Mesendoderm (in vitro differentiated cells): ENCODE data around the gene THG1L.

Experiments used
- DNase-seq: peaks from one replicate; pipeline ENCODE4 v3.0.0; 2013
- H2AK5ac ChIP-seq: 2 replicates; pipeline ENCODE4 v1.6.1; 2013; ENCODE audit warnings: low read length, inconsistent platforms
- H2BK120ac ChIP-seq: 2 replicates; pipeline ENCODE4 v1.6.1; 2013; ENCODE audit warnings: low read depth, mild to moderate bottlenecking, low read length, moderate library complexity, mixed read lengths
- H2BK15ac ChIP-seq: replicated peaks from 2 replicates; pipeline ENCODE4 v1.6.1; 2013; ENCODE audit warnings: low read depth, mild to moderate bottlenecking, moderate library complexity
- H2BK5ac ChIP-seq: 2 replicates; pipeline ENCODE4 v1.6.1; 2013; ENCODE audit warnings: low read length, inconsistent platforms
- H3K18ac ChIP-seq: 2 replicates; pipeline ENCODE4 v1.6.1; 2013; ENCODE audit warnings: mild to moderate bottlenecking, low read length, mixed read lengths
- H3K23ac ChIP-seq: one replicate; pipeline ENCODE4 v1.6.1; 2013; ENCODE audit warnings: low read length
- H3K27ac ChIP-seq: 2 replicates; pipeline ENCODE4 v1.5.1; 2013; ENCODE audit warnings: low read depth, mild to moderate bottlenecking, inconsistent platforms, low read length, moderate library complexity
- H3K27me3 ChIP-seq: 2 replicates; pipeline ENCODE4 v1.6.1; 2013; ENCODE audit warnings: low read length, control low read depth, mild to moderate bottlenecking, inconsistent platforms; ENCODE audit not compliant: insufficient read depth, poor library complexity
- H3K36me3 ChIP-seq: 2 replicates; pipeline ENCODE4 v1.6.1; 2013; ENCODE audit warnings: low read length, inconsistent platforms; ENCODE audit not compliant: control insufficient read depth, insufficient read depth
- H3K4ac ChIP-seq: one replicate; pipeline ENCODE4 v1.6.1; 2013; ENCODE audit warnings: low read depth, mild to moderate bottlenecking, low read length, moderate library complexity
- H3K4me1 ChIP-seq: 2 replicates; pipeline ENCODE4 v1.6.1; 2013; ENCODE audit warnings: low read depth, low read length, inconsistent platforms; ENCODE audit not compliant: control insufficient read depth
- H3K4me2 ChIP-seq: 2 replicates; pipeline ENCODE4 v1.6.1; 2013; ENCODE audit warnings: low read length
- H3K4me3 ChIP-seq: 2 replicates; pipeline ENCODE4 v1.5.1; 2013; ENCODE audit warnings: mild to moderate bottlenecking, low read length
- H3K56ac ChIP-seq: one replicate; pipeline ENCODE4 v1.6.1; 2013; ENCODE audit warnings: low read length
- H3K79me1 ChIP-seq: 2 replicates; pipeline ENCODE4 v1.6.1; 2013; ENCODE audit warnings: low read length, inconsistent platforms
- H3K79me2 ChIP-seq: 2 replicates; pipeline ENCODE4 v1.6.1; 2013; ENCODE audit warnings: mild to moderate bottlenecking, low read length; ENCODE audit not compliant: control insufficient read depth, insufficient read depth
- H3K9ac ChIP-seq: 2 replicates; pipeline ENCODE4 v1.6.1; 2013; ENCODE audit warnings: low read length, inconsistent platforms
- H4K5ac ChIP-seq: one replicate; pipeline ENCODE4 v1.6.1; 2013; ENCODE audit warnings: low read length
- H4K8ac ChIP-seq: one replicate; pipeline ENCODE4 v1.6.1; 2013; ENCODE audit warnings: low read depth, mild to moderate bottlenecking, control low read depth, low read length, moderate library complexity
- WGBS: extraction: QIAGEN DNeasy Blood & Tissue Kit; methylation state at CpG from one replicate; pipeline ENCODE4 v1.1.7; 2013; ENCODE audit warnings: low lambda C conversion rate, missing lambda C conversion rate; ENCODE audit not compliant: insufficient coverage; ENCODE audit errors: extremely low coverage; 5-methylcytosine and 5-hydroxymethylcytosine counted together

The THG1L gene

DNA sequence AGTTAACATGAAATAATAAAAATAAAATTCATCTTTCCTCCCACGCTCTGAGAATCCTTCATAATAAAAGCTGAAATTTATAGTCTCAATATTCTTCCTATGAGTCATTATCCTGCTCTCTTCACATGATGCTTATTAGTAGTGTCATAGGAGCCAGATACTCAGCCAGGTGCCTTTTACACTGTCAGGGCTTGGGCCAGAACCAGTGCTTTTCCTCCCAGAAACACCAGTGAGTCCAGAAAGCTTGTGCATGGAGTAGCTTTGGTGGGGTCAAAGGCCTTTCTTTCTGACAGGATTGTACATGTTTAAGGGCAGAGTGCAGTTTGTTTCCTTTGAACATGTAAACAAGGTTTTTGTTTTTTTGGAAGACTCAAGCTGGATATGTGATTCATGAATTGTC lies 19.1 kb downstream of the THG1L start:
- Histone ChIP-seq H3K4ac (no peak overlapping the region), H2AK5ac (no peak overlapping the region), H2BK120ac (no peak overlapping the region), H2BK15ac (no peak overlapping the region), H3K27ac (no peak overlapping the region), H3K79me1 (no peaks in the 10 kb centered on the region), H3K56ac (no peak overlapping the region), H2BK5ac (no peak overlapping the region), H3K4me2 (no peak overlapping the region), H3K79me2 (no peaks in the 10 kb centered on the region), H4K5ac (no peak overlapping the region), H3K36me3 (no peaks in the 10 kb centered on the region), H3K23ac (no peak overlapping the region), H3K4me3 (no peak overlapping the region), H3K4me1 (no peaks in the 10 kb centered on the region), H3K9ac (no peak overlapping the region), H3K18ac (no peak overlapping the region), H4K8ac (no peak overlapping the region), H3K27me3 (no peaks in the 10 kb centered on the region)
- DNase-seq, result no peak
- WGBS, result no CpG with 5 or more reads among the region's 1 CpG

DNA sequence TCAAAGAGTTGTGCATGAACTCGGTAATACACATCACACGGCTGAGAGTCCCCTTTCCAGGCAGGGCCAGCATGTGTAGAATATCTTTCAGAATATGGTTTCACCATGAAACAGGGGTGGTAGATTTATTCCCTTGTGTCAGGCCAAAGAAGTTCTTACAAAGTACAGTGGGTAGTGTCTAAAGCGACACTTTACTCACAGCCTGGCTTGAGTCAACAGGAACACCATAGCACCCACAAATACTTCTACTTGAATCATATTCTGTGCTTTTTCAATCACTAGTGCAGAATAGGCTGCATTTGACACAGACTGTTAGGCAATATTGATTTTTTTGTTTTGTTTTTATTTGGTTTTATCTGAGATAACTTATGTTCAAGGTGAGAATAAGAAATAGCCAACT lies 24.9 kb downstream of the THG1L start:
- H3K4ac ChIP-seq, result no peak overlapping the region
- no peak overlapping the region for H3K27ac ChIP-seq
- H3K27me3 ChIP-seq, result no peaks in the 10 kb centered on the region
- H3K56ac ChIP-seq, result no peak overlapping the region
- no peaks in the 10 kb centered on the region for H3K36me3 ChIP-seq
- no peak overlapping the region for H3K9ac ChIP-seq
- WGBS, result no CpG with 5 or more reads among the region's 3 CpGs
- no peak overlapping the region for H3K23ac ChIP-seq
- H2AK5ac ChIP-seq, result no peak overlapping the region
- DNase-seq, result no peak
- no peaks in the 10 kb centered on the region for H3K4me1 ChIP-seq
- H4K5ac ChIP-seq, result no peak overlapping the region
- no peak overlapping the region for H2BK5ac ChIP-seq
- H2BK15ac ChIP-seq, result no peak overlapping the region
- H3K18ac ChIP-seq, result no peak overlapping the region
- H3K79me2 ChIP-seq, result no peaks in the 10 kb centered on the region
- no peak overlapping the region for H4K8ac ChIP-seq
- H3K4me3 ChIP-seq, result no peak overlapping the region
- no peak overlapping the region for H3K4me2 ChIP-seq
- H2BK120ac ChIP-seq, result no peak overlapping the region
- no peaks in the 10 kb centered on the region for H3K79me1 ChIP-seq

DNA sequence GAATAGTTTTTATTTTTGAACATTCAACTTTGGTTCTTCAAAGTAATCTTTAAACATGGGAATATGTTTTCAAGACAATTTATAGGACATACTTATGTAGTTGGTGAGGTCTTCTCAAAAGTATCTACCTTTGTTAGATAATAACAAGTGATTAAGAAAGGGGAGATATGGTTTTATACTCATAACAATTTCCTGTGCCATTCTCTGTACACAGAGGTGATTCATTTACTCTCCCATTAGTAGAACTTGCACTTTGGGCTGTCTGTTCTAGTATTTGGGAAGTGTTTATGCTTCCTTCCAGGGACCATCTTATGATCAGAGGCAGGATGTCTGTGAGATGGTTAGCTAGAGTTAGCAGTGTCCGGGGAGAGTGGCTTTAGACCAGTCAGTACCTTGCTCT lies 27.5 kb downstream of the THG1L start:
- H2BK15ac ChIP-seq, result no peak overlapping the region
- no peak overlapping the region for H2BK120ac ChIP-seq
- no peaks in the 10 kb centered on the region for H3K36me3 ChIP-seq
- no peak overlapping the region for H3K4me3 ChIP-seq
- no peak overlapping the region for H3K27ac ChIP-seq
- H3K56ac ChIP-seq, result no peak overlapping the region
- no peak overlapping the region for H2BK5ac ChIP-seq
- DNase-seq, result no peak
- WGBS, result no CpG with 5 or more reads among the region's 1 CpG
- H4K8ac ChIP-seq, result no peak overlapping the region
- no peak overlapping the region for H3K9ac ChIP-seq
- no peaks in the 10 kb centered on the region for H3K79me1 ChIP-seq
- no peak overlapping the region for H2AK5ac ChIP-seq
- no peak overlapping the region for H3K4me2 ChIP-seq
- no peak overlapping the region for H4K5ac ChIP-seq
- H3K18ac ChIP-seq, result no peak overlapping the region
- no peak overlapping the region for H3K4ac ChIP-seq
- H3K23ac ChIP-seq, result no peak overlapping the region
- H3K27me3 ChIP-seq, result no peaks in the 10 kb centered on the region
- no peaks in the 10 kb centered on the region for H3K79me2 ChIP-seq
- no peaks in the 10 kb centered on the region for H3K4me1 ChIP-seq

DNA sequence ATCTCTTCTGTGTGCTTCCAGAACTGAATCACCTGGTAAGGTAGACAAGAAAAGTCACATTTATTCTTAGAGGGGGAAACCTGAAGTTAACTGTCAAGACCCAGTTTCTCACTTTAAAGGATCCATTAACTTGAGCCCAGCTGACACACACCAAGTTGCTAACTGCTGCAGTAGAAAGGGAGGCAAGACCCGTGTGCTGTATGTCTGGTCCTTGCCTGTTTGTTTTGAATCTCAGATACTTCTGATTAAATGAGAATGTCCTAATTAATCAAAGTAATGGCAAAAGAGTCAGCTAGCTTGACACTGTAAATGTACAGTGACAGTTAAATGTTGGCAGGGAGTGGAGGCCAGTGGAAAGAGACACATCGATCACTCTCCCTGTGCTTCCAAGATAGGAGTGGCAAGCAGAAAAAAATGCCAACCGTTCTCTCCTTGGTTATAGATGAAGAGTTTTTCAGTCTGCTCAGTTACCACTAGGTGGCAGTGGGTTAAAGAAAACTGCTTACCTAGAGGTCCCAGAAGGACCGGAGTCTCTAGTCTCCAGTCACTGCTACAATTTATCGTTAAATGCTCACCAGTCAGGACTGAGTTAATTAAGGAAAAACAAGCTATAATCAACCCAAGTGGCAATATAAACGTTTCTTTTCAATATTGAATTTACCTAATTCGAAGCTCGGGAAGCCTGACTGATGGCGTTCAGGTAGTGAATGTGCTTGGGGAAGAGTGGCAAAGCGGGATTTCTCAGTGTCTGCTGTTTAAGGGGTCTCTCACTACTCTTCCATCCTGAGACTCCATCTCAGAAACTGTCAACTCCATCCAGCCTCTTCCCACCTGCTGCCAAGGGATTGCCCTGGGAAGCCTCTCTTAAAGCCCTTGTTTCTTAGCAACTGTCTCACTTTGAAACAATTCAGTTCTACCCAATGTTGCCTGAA lies 30.7 kb downstream of the THG1L start:
- H2BK120ac ChIP-seq, result no peak overlapping the region
- H3K23ac ChIP-seq, result no peak overlapping the region
- no peak overlapping the region for H4K8ac ChIP-seq
- WGBS, result no CpG with 5 or more reads among the region's 10 CpGs
- no peaks in the 10 kb centered on the region for H3K4me1 ChIP-seq
- no peaks in the 10 kb centered on the region for H3K27me3 ChIP-seq
- H4K5ac ChIP-seq, result no peak overlapping the region
- no peak overlapping the region for H3K9ac ChIP-seq
- no peaks in the 10 kb centered on the region for H3K79me1 ChIP-seq
- no peaks in the 10 kb centered on the region for H3K79me2 ChIP-seq
- peak; percentile 80 for DNase-seq
- no peak overlapping the region for H2BK5ac ChIP-seq
- H3K18ac ChIP-seq, result peak overlapping the region; percentile 13
- no peak overlapping the region for H3K27ac ChIP-seq
- no peak overlapping the region for H2AK5ac ChIP-seq
- no peak overlapping the region for H3K56ac ChIP-seq
- no peak overlapping the region for H3K4me3 ChIP-seq
- H3K4me2 ChIP-seq, result no peak overlapping the region
- H3K36me3 ChIP-seq, result no peaks in the 10 kb centered on the region
- no peak overlapping the region for H2BK15ac ChIP-seq
- H3K4ac ChIP-seq, result no peak overlapping the region

DNA sequence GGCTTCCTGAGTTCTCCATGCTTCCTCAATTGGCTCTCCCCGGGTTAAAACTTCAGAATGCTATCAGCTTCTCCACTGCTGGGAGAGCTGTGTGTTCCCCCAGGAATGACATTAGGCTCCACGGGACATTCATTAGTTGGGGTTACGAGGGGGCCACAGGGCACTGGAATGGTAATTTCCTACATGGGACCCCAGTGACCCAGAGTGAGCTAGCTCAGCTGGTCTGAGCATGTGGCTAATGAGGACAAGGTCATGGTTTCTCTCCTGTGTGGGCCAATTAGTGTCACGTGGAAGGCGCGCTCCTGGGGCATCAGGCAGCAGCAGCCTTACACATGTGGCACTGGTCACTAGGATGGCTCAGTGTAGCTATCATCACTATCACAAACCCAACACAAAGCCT lies 33.3 kb downstream of the THG1L start:
- Histone ChIP-seq H3K4ac (no peak overlapping the region), H4K8ac (no peak overlapping the region), H4K5ac (no peak overlapping the region), H2BK5ac (no peak overlapping the region), H3K4me2 (no peak overlapping the region), H3K27me3 (no peaks in the 10 kb centered on the region), H2BK15ac (no peak overlapping the region), H3K56ac (no peak overlapping the region), H3K4me1 (no peaks in the 10 kb centered on the region), H3K36me3 (no peaks in the 10 kb centered on the region), H3K79me1 (no peaks in the 10 kb centered on the region), H3K4me3 (no peak overlapping the region), H3K18ac (no peak overlapping the region), H3K9ac (no peak overlapping the region), H3K23ac (no peak overlapping the region), H3K79me2 (no peaks in the 10 kb centered on the region), H3K27ac (no peak overlapping the region), H2BK120ac (no peak overlapping the region), H2AK5ac (no peak overlapping the region)
- no CpG with 5 or more reads among the region's 6 CpGs for WGBS
- no peak for DNase-seq

DNA sequence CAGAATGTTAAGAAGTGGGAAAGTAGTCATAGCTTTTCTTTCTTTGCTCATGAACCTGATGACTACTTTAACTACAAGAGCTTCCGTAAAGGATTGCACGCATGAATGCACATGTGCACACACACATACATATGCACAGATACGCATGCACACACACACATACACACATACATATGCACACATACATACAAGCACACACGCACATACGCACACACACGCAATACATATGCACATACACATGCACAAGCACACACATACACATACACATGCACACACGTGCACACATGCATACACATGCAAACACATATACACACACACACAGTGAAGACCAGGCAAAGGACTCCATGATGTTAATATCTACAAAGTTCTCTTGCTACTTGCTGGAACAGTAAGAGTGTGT lies 35.2 kb downstream of the THG1L start:
- H3K23ac ChIP-seq, result no peak overlapping the region
- no peak overlapping the region for H3K4me2 ChIP-seq
- no peaks in the 10 kb centered on the region for H3K27me3 ChIP-seq
- no peak overlapping the region for H3K18ac ChIP-seq
- no peak overlapping the region for H2AK5ac ChIP-seq
- H4K8ac ChIP-seq, result no peak overlapping the region
- H3K27ac ChIP-seq, result no peak overlapping the region
- H3K9ac ChIP-seq, result no peak overlapping the region
- no peak for DNase-seq
- H3K79me2 ChIP-seq, result no peaks in the 10 kb centered on the region
- no peak overlapping the region for H3K4ac ChIP-seq
- H4K5ac ChIP-seq, result no peak overlapping the region
- H3K56ac ChIP-seq, result no peak overlapping the region
- H3K4me3 ChIP-seq, result no peak overlapping the region
- no peaks in the 10 kb centered on the region for H3K4me1 ChIP-seq
- H3K79me1 ChIP-seq, result no peaks in the 10 kb centered on the region
- no peak overlapping the region for H2BK15ac ChIP-seq
- H2BK5ac ChIP-seq, result no peak overlapping the region
- H3K36me3 ChIP-seq, result no peaks in the 10 kb centered on the region
- H2BK120ac ChIP-seq, result no peak overlapping the region
- no CpG with 5 or more reads among the region's 7 CpGs for WGBS
